ENCODE results near the gene GPR157. TPM values are rescaled to one million over a fixed set of nuclear protein-coding genes. Genes with fewer than 3 reads are reported as not detected.
"Not testable (repeated sequence)": the region's sequence is repeated elsewhere in the genome, so short reads cannot be mapped to it uniquely, and the experiment has no call there.

GPR157 gene
- total RNA-seq, 1 donor from 2014 or later: 0.76 TPM

- Mint-ChIP-seq H3K27ac (ENCODE audit: unreplicated experiment) (no peak overlapping the region), H3K27me3 (ENCODE audit: unreplicated experiment) (peaks cover 1% of the 10 kb centered on the region), H3K4me1 (ENCODE audit: low read depth, unreplicated experiment) (peaks cover 14% of the 10 kb centered on the region), H3K36me3 (ENCODE audit: unreplicated experiment) (no peaks in the 10 kb centered on the region), H3K4me3 (ENCODE audit: unreplicated experiment) (no peak overlapping the region), H3K9me3 (ENCODE audit: unreplicated experiment) (no peaks in the 10 kb centered on the region)
- no peak for DNase-seq
- no peak for TF ChIP-seq CTCF (IDR thresholded peaks at IDR 0.05; ENCODE audit: partially characterized antibody, unreplicated experiment)
These were observed 17.3 kb upstream of the GPR157 start for GRCh38 chr1:9146156-9146555.

GRCh38 chr1:9145714-9146113 is 16.8 kb upstream of the GPR157 start:
- TF ChIP-seq CTCF (IDR thresholded peaks at IDR 0.05; ENCODE audit: partially characterized antibody, unreplicated experiment): no peak

GRCh38 chr1:9145021-9145668 is 16.2 kb upstream of the GPR157 start:
- peaks cover 8% of the 10 kb centered on the region for H3K4me1 Mint-ChIP-seq (ENCODE audit: low read depth, unreplicated experiment)

More at GRCh38 chr1:9145714-9146113, 16.8 kb upstream of the GPR157 start:
- H3K9me3 Mint-ChIP-seq (ENCODE audit: unreplicated experiment): no peaks in the 10 kb centered on the region
- no peak for DNase-seq
- peaks cover 1% of the 10 kb centered on the region for H3K27me3 Mint-ChIP-seq (ENCODE audit: unreplicated experiment)
- H3K27ac Mint-ChIP-seq (ENCODE audit: unreplicated experiment): no peak overlapping the region
- no peak overlapping the region for H3K4me3 Mint-ChIP-seq (ENCODE audit: unreplicated experiment)
- peaks cover 11% of the 10 kb centered on the region for H3K4me1 Mint-ChIP-seq (ENCODE audit: low read depth, unreplicated experiment)
- H3K36me3 Mint-ChIP-seq (ENCODE audit: unreplicated experiment): no peaks in the 10 kb centered on the region

GRCh38 chr1:9144494-9144893 is 15.6 kb upstream of the GPR157 start:
- H3K4me3 Mint-ChIP-seq (ENCODE audit: unreplicated experiment); H3K9me3 Mint-ChIP-seq (ENCODE audit: unreplicated experiment); H3K27me3 Mint-ChIP-seq (ENCODE audit: unreplicated experiment); DNase-seq; H3K27ac Mint-ChIP-seq (ENCODE audit: unreplicated experiment); H3K36me3 Mint-ChIP-seq (ENCODE audit: unreplicated experiment); H3K4me1 Mint-ChIP-seq (ENCODE audit: low read depth, unreplicated experiment): not testable (repeated sequence)

More at GRCh38 chr1:9145021-9145668, 16.2 kb upstream of the GPR157 start:
- Mint-ChIP-seq H3K36me3 (ENCODE audit: unreplicated experiment) (no peaks in the 10 kb centered on the region), H3K9me3 (ENCODE audit: unreplicated experiment) (no peaks in the 10 kb centered on the region), H3K4me3 (ENCODE audit: unreplicated experiment) (no peak overlapping the region), H3K27ac (ENCODE audit: unreplicated experiment) (no peak overlapping the region), H3K27me3 (ENCODE audit: unreplicated experiment) (peaks cover 1% of the 10 kb centered on the region)
- no peak for DNase-seq
- TF ChIP-seq CTCF (IDR thresholded peaks at IDR 0.05; ENCODE audit: partially characterized antibody, unreplicated experiment): no peak

GRCh38 chr1:9143250-9143649 is 14.3 kb upstream of the GPR157 start:
- no peak for DNase-seq
- Mint-ChIP-seq H3K36me3 (ENCODE audit: unreplicated experiment) (no peaks in the 10 kb centered on the region), H3K27ac (ENCODE audit: unreplicated experiment) (no peak overlapping the region), H3K9me3 (ENCODE audit: unreplicated experiment) (no peaks in the 10 kb centered on the region), H3K27me3 (ENCODE audit: unreplicated experiment) (peaks cover 3% of the 10 kb centered on the region), H3K4me3 (ENCODE audit: unreplicated experiment) (no peak overlapping the region), H3K4me1 (ENCODE audit: low read depth, unreplicated experiment) (no peaks in the 10 kb centered on the region)
- no peak for TF ChIP-seq CTCF (IDR thresholded peaks at IDR 0.05; ENCODE audit: partially characterized antibody, unreplicated experiment)
